K562 (cell line): ENCODE measurements around the gene HDAC2. TPM values are rescaled to one million over a fixed set of nuclear protein-coding genes. Genes with fewer than 3 reads are reported as not detected.

Experiments
- HCFC1 ChIP-seq: IDR thresholded peaks from 2 replicates; pipeline ENCODE4 v1.6.1; 2012; ENCODE audit warnings: low read depth, low read length, improper control_type of control experiment
- HNRNPL ChIP-seq: fragments of 200-400 bp; formaldehyde crosslinking; IDR thresholded peaks from 2 replicates; pipeline ENCODE4 v1.6.1; 2017; ENCODE audit warnings: low read depth, mild to moderate bottlenecking, low read length
- JUN ChIP-seq, 2 experiments: sonication (generic) in 1 of 2; formaldehyde crosslinking in 1 of 2; IDR thresholded peaks; 2 replicates each; pipeline versions ENCODE4 v1.6.1 to v1.8.0; 2012 to 2022; ENCODE audit warnings: borderline replicate concordance in 2 of 2, mild to moderate bottlenecking in 2 of 2, improper control_type of control experiment in 1 of 2, low read depth in 1 of 2, low read length in 1 of 2, missing genetic modification reagents in 1 of 2
- KAT2B ChIP-seq: IDR thresholded peaks from one replicate; pipeline ENCODE4 v1.6.1; 2012; ENCODE audit warnings: low read depth, mild to moderate bottlenecking, control low read depth, inconsistent platforms, low read length, moderate library complexity
- KDM1A ChIP-seq, 2 experiments: fragments of 450-650 bp; IDR thresholded peaks; 2 replicates each; pipeline ENCODE4 v1.6.1; 2016; ENCODE audit warnings: mild to moderate bottlenecking in 2 of 2
- NR1H2 ChIP-seq: sonication (generic); formaldehyde crosslinking; IDR thresholded peaks from 2 replicates; pipeline ENCODE4 v1.4.0; 2020; ENCODE audit warnings: mild to moderate bottlenecking, missing genetic modification reagents
- RAD21 ChIP-seq, 2 experiments: fragments of 250-450 bp in 1 of 2; fragments of 450-650 bp in 1 of 2; sonication (Bioruptor Pico) in 1 of 2; formaldehyde crosslinking in 1 of 2; IDR thresholded peaks in 1 of 2; conservative IDR thresholded peaks in 1 of 2; 2 replicates each; pipeline versions ENCODE4 v1.4.0 to v1.8.0; 2020 to 2022; ENCODE audit warnings: mild to moderate bottlenecking in 2 of 2, moderate library complexity in 1 of 2
- TEAD1 ChIP-seq, 2 experiments: fragments of 450-650 bp in 1 of 2; sonication (generic) in 1 of 2; formaldehyde crosslinking; IDR thresholded peaks; 2 replicates each; pipeline versions ENCODE4 v1.4.0 to v1.8.0; 2020 to 2022; ENCODE audit warnings: mild to moderate bottlenecking in 2 of 2, missing genetic modification reagents in 1 of 2
- ZNF165 ChIP-seq: fragments of 250-450 bp; sonication (Bioruptor Pico); IDR thresholded peaks from 2 replicates; pipeline ENCODE4 v1.4.0; 2020; ENCODE audit warnings: borderline replicate concordance
- ZNF24 ChIP-seq: fragments of 450-650 bp; IDR thresholded peaks from 2 replicates; pipeline ENCODE4 v1.6.1; 2016
- ZNF766 ChIP-seq: fragments of 200-800 bp; sonication (Bioruptor generic); conservative IDR thresholded peaks from 2 replicates; pipeline ENCODE4 v1.6.1; 2016; ENCODE audit warnings: missing genetic modification characterization, missing compliant biosample characterization
- ZZZ3 ChIP-seq: fragments of 450-650 bp; IDR thresholded peaks from 2 replicates; pipeline ENCODE4 v1.6.1; 2016; ENCODE audit warnings: antibody characterized with exemption, mild to moderate bottlenecking, moderate library complexity
- polyA plus RNA-seq, 8 experiments: library from polyadenylated mRNA; depleted of rRNA in 4 of 8; stranded (reverse) in 5 of 8; unstranded in 3 of 8; fragments of >200 nt; fragmentation: Nextera tagmentation in 2 of 8; fragmentation: Illumina TruSeq in 1 of 8; extraction: Ambion mirVana in 2 of 8; extraction: Trizol in 1 of 8; gene quantifications; 2 replicates each; pipeline versions ENCODE4 v1.2.1 to v1.2.3, GENCODE V29; 2011 to 2014; ENCODE audit warnings: inconsistent platforms in 1 of 8, missing spikeins in 1 of 8
- total RNA-seq, 7 experiments: library from RNA; depleted of rRNA in 6 of 7; stranded (reverse); fragments of >200 nt in 6 of 7; fragmentation: Illumina TruSeq in 2 of 7; extraction: Trizol in 2 of 7; gene quantifications; 2 replicates each; pipeline versions ENCODE4 v1.2.1 to v1.2.3, GENCODE V29; 2011 to 2021; ENCODE audit warnings: low replicate concordance in 1 of 7
- TF ChIP-seq, protein P1 (sequence below): sonication (generic); formaldehyde crosslinking; IDR thresholded peaks from 2 replicates; pipeline ENCODE4 v1.8.1; 2023; ENCODE audit warnings: missing genetic modification reagents, mild to moderate bottlenecking, borderline replicate concordance
- TF ChIP-seq, protein P2 (sequence below): fragments of 250-450 bp; sonication (Bioruptor Pico); IDR thresholded peaks from 2 replicates; pipeline ENCODE4 v1.8.0; 2021; ENCODE audit warnings: moderate library complexity, mild to moderate bottlenecking, inconsistent platforms
- TF ChIP-seq, protein P3 (sequence below): sonication (generic); formaldehyde crosslinking; IDR thresholded peaks from 2 replicates; pipeline ENCODE4 v1.8.1; 2022; ENCODE audit warnings: missing genetic modification reagents
- TF ChIP-seq, protein P4 (sequence below): sonication (generic); formaldehyde crosslinking; IDR thresholded peaks from 2 replicates; pipeline ENCODE4 v1.8.1; 2023; ENCODE audit warnings: mild to moderate bottlenecking, missing genetic modification reagents, moderate library complexity
- TF ChIP-seq, protein P5 (sequence below): fragments of 250-450 bp; sonication (Bioruptor Pico); IDR thresholded peaks from 2 replicates; pipeline ENCODE4 v1.5.0; 2021; ENCODE audit warnings: mild to moderate bottlenecking, borderline replicate concordance

Gene HDAC2
- total and polyA plus RNA-seq, 9 of the 15 experiments (the other 6 are each of a cell fraction or from before 2014, with no cell fraction given): 67.0 to 277 (median 151) TPM

DNA sequence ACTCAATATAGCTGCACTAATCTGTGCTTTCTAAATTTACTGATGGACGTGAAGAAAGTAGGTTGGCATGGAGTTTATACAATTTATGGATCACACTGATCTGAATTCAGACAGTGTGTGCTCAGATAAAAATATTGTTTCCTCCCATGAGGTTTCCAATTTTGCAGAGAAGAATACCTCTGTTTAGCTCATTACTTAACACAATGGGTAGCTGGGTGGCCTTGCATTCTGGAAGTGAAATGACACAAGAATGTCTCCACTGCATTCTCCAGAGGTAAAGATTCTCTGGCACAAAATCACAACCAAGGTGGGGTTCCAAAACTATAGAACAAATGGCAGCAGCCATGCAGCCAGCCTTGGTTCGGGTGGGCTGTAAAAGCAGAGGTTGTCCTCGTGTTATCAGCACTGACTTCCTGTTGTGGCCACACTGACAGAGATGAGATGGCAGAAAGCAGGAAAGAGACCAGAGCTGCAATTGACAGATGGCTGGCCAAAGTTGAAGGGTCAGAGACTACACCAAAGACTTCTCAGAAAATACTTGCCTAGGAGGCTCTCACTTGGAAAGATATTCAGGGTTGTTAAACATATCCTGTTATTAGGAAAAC lies 50.2 kb downstream of the HDAC2 start (continued):
- TF ChIP-seq, protein P1, sequence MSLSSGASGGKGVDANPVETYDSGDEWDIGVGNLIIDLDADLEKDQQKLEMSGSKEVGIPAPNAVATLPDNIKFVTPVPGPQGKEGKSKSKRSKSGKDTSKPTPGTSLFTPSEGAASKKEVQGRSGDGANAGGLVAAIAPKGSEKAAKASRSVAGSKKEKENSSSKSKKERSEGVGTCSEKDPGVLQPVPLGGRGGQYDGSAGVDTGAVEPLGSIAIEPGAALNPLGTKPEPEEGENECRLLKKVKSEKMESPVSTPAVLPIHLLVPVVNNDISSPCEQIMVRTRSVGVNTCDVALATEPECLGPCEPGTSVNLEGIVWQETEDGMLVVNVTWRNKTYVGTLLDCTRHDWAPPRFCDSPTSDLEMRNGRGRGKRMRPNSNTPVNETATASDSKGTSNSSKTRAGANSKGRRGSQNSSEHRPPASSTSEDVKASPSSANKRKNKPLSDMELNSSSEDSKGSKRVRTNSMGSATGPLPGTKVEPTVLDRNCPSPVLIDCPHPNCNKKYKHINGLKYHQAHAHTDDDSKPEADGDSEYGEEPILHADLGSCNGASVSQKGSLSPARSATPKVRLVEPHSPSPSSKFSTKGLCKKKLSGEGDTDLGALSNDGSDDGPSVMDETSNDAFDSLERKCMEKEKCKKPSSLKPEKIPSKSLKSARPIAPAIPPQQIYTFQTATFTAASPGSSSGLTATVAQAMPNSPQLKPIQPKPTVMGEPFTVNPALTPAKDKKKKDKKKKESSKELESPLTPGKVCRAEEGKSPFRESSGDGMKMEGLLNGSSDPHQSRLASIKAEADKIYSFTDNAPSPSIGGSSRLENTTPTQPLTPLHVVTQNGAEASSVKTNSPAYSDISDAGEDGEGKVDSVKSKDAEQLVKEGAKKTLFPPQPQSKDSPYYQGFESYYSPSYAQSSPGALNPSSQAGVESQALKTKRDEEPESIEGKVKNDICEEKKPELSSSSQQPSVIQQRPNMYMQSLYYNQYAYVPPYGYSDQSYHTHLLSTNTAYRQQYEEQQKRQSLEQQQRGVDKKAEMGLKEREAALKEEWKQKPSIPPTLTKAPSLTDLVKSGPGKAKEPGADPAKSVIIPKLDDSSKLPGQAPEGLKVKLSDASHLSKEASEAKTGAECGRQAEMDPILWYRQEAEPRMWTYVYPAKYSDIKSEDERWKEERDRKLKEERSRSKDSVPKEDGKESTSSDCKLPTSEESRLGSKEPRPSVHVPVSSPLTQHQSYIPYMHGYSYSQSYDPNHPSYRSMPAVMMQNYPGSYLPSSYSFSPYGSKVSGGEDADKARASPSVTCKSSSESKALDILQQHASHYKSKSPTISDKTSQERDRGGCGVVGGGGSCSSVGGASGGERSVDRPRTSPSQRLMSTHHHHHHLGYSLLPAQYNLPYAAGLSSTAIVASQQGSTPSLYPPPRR: no peak
- TF ChIP-seq ZNF165 (CRISPR knock-in tag) (no peak), NR1H2 (CRISPR knock-in tag) (no peak), KDM1A (IDR thresholded peaks at IDR 0.05) (peak; percentile 61 to 67), KAT2B (no peak), RAD21 (CRISPR knock-in tag; conservative IDR thresholded peaks at IDR 0.05 in 1 of 2, IDR thresholded peaks at IDR 0.05 in 1 of 2) (no peak), ZNF24 (no peak), JUN (IDR thresholded peaks at IDR 0.05; ENCODE audit: borderline replicate concordance, low read depth, low read length) (no peak), JUN (CRISPR knock-in tag; IDR thresholded peaks at IDR 0.05; ENCODE audit: borderline replicate concordance) (no peak), ZNF766 (CRISPR knock-in tag) (no peak), ZZZ3 (no peak), HNRNPL (no peak), TEAD1 (CRISPR knock-in tag; IDR thresholded peaks at IDR 0.05) (0 out of 4 replicates have a peak, but pooled peaks of 1 of the 2 experiments have one; percentile 30), HCFC1 (no peak)
- TF ChIP-seq, protein P2, sequence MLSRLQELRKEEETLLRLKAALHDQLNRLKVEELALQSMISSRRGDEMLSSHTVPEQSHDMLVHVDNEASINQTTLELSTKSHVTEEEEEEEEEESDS (CRISPR knock-in tag): no peak
- TF ChIP-seq, protein P3, sequence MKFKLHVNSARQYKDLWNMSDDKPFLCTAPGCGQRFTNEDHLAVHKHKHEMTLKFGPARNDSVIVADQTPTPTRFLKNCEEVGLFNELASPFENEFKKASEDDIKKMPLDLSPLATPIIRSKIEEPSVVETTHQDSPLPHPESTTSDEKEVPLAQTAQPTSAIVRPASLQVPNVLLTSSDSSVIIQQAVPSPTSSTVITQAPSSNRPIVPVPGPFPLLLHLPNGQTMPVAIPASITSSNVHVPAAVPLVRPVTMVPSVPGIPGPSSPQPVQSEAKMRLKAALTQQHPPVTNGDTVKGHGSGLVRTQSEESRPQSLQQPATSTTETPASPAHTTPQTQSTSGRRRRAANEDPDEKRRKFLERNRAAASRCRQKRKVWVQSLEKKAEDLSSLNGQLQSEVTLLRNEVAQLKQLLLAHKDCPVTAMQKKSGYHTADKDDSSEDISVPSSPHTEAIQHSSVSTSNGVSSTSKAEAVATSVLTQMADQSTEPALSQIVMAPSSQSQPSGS (CRISPR knock-in tag): no peak
- TF ChIP-seq, protein P4, sequence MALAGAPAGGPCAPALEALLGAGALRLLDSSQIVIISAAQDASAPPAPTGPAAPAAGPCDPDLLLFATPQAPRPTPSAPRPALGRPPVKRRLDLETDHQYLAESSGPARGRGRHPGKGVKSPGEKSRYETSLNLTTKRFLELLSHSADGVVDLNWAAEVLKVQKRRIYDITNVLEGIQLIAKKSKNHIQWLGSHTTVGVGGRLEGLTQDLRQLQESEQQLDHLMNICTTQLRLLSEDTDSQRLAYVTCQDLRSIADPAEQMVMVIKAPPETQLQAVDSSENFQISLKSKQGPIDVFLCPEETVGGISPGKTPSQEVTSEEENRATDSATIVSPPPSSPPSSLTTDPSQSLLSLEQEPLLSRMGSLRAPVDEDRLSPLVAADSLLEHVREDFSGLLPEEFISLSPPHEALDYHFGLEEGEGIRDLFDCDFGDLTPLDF: no peak
- TF ChIP-seq, protein P5, sequence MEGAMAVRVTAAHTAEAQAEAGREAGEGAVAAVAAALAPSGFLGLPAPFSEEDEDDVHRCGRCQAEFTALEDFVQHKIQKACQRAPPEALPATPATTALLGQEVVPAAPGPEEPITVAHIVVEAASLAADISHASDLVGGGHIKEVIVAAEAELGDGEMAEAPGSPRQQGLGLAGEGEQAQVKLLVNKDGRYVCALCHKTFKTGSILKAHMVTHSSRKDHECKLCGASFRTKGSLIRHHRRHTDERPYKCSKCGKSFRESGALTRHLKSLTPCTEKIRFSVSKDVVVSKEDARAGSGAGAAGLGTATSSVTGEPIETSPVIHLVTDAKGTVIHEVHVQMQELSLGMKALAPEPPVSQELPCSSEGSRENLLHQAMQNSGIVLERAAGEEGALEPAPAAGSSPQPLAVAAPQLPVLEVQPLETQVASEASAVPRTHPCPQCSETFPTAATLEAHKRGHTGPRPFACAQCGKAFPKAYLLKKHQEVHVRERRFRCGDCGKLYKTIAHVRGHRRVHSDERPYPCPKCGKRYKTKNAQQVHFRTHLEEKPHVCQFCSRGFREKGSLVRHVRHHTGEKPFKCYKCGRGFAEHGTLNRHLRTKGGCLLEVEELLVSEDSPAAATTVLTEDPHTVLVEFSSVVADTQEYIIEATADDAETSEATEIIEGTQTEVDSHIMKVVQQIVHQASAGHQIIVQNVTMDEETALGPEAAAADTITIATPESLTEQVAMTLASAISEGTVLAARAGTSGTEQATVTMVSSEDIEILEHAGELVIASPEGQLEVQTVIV (CRISPR knock-in tag): no peak
